Fibroblast of lung (primary cell): ENCODE data around the gene ABCG5.

ENCODE experiments used
- CTCF ChIP-seq, 2 donors: IDR thresholded peaks in 1 of 2; conservative IDR thresholded peaks in 1 of 2; 1 replicate in 1 of 2; 2 replicates in 1 of 2; pipeline ENCODE4 v1.5.1; 2011 to 2012; ENCODE audit warnings: low read length in 2 of 2, control low read depth in 1 of 2, inconsistent platforms in 1 of 2, low read depth in 1 of 2, mild to moderate bottlenecking in 1 of 2
- EZH2 ChIP-seq: IDR thresholded peaks from 2 replicates; pipeline ENCODE4 v1.5.1; 2012; ENCODE audit warnings: low read length, control low read depth, mild to moderate bottlenecking; ENCODE audit errors: missing control alignments

DNA sequence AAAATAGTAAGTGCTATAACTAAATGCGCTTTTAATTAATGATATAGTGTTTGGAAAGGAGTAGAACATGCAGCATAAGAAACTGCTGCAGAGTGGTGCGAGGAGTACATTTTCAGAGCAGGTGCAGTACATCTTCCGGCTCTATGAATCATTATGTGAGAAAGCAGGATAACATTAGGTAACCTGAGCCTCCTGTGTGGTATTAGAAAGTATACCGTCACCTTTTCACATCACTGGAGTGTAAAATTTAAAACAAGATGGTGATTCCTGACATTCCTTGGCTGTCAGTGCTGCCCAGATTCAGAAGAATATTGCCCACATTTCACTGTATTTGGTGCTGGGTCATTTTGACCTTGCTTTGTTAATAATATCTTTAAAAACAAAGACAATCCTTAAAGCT, 72.6 kb downstream of the ABCG5 start:
- TF ChIP-seq CTCF (conservative IDR thresholded peaks at IDR 0.05 in 1 of 2, IDR thresholded peaks at IDR 0.05 in 1 of 2; ENCODE audit: low read depth in 1 of 2, low read length in 2 of 2): no peak
- no peak for TF ChIP-seq EZH2
